OCI-LY3 (cell line): ENCODE measurements around the gene EHD3.

Experiments used
- H2AFZ ChIP-seq: fragments of 200-600, 300-600 bp; shearing (Covaris generic); 2 replicates; pipeline ENCODE4 v1.6.0; 2014; ENCODE audit warnings: antibody characterized with exemption, low read depth, low read length
- H3K27ac ChIP-seq: fragments of 200-600, 300-600 bp; sonication (generic); 2 replicates; pipeline ENCODE4 v1.5.1; 2014; ENCODE audit warnings: mild to moderate bottlenecking, low read length, moderate library complexity, mixed read lengths
- H3K27me3 ChIP-seq: fragments of 200-600, 300-600 bp; sonication (generic); 2 replicates; pipeline ENCODE4 v1.6.1; 2014; ENCODE audit warnings: low read depth, low read length, mixed read lengths
- H3K36me3 ChIP-seq: fragments of 200-600, 300-600 bp; sonication (generic); replicated peaks from 2 replicates; pipeline ENCODE3; 2014; ENCODE audit warnings: low read depth, low read length, mixed read lengths
- H3K4me1 ChIP-seq: fragments of 300-600, 200-600 bp; sonication (generic); 2 replicates; pipeline ENCODE4 v1.6.1; 2014; ENCODE audit warnings: low read length, mixed read lengths
- H3K4me2 ChIP-seq: fragments of 200-600, 300-600 bp; sonication (generic); 2 replicates; pipeline ENCODE4 v1.6.1; 2014; ENCODE audit warnings: low read length, mixed read lengths
- H3K4me3 ChIP-seq: fragments of 300-600, 200-600 bp; sonication (generic); 2 replicates; pipeline ENCODE4 v1.5.1; 2014; ENCODE audit warnings: antibody characterized with exemption, mild to moderate bottlenecking, low read length, moderate library complexity
- H3K79me2 ChIP-seq: fragments of 300-600, 200-600 bp; shearing (Covaris generic); 2 replicates; pipeline ENCODE4 v1.6.1; 2014; ENCODE audit warnings: mild to moderate bottlenecking, low read length, mixed read lengths
- H3K9ac ChIP-seq: fragments of 300-600, 200-600 bp; shearing (Covaris generic); 2 replicates; pipeline ENCODE4 v1.6.0; 2014; ENCODE audit warnings: mild to moderate bottlenecking, low read length, moderate library complexity
- H3K9me3 ChIP-seq: fragments of 200-600, 300-600 bp; shearing (Covaris generic); 2 replicates; pipeline ENCODE4 v1.6.1; 2014; ENCODE audit warnings: low read length, mixed read lengths; ENCODE audit not compliant: insufficient read depth
- H4K20me1 ChIP-seq: fragments of 200-600, 300-600 bp; sonication (generic); 2 replicates; pipeline ENCODE4 v1.6.1; 2016; ENCODE audit warnings: low read length, mixed read lengths; ENCODE audit not compliant: insufficient read depth
- CTCF ChIP-seq: fragments of 200-600, 300-600 bp; sonication (generic); IDR thresholded peaks from 2 replicates; pipeline ENCODE4 v1.5.1; 2014; ENCODE audit warnings: antibody characterized with exemption, low read length, low read depth
- EZH2phosphoT487 ChIP-seq: fragments of 200-600 bp; shearing (Covaris generic); IDR thresholded peaks from 2 replicates; pipeline ENCODE4 v1.6.1; 2018; ENCODE audit warnings: antibody characterized with exemption, mixed run types, low read depth

Gene EHD3

GRCh38 chr2:31299547-31299946 lies 65.6 kb downstream of the EHD3 start:
- Histone ChIP-seq H3K4me2 (no peak overlapping the region), H3K4me1 (peaks cover 18% of the 10 kb centered on the region), H3K27ac (no peak overlapping the region), H3K79me2 (no peaks in the 10 kb centered on the region), H3K36me3 (no peaks in the 10 kb centered on the region), H3K4me3 (no peak overlapping the region), H3K9ac (no peak overlapping the region), H2AFZ (no peak overlapping the region), H3K27me3 (no peaks in the 10 kb centered on the region), H4K20me1 (no peaks in the 10 kb centered on the region), H3K9me3 (no peaks in the 10 kb centered on the region)
- TF ChIP-seq EZH2phosphoT487, result no peak

GRCh38 chr2:31300309-31300708 lies 66.4 kb downstream of the EHD3 start:
- Histone ChIP-seq H4K20me1 (no peaks in the 10 kb centered on the region), H3K9ac (no peak overlapping the region), H3K79me2 (no peaks in the 10 kb centered on the region), H3K36me3 (no peaks in the 10 kb centered on the region), H3K27ac (no peak overlapping the region), H3K4me1 (peaks cover 20% of the 10 kb centered on the region; the same call in 1 of the 2 replicates), H2AFZ (no peak overlapping the region), H3K4me3 (no peak overlapping the region), H3K27me3 (no peaks in the 10 kb centered on the region), H3K4me2 (no peak overlapping the region), H3K9me3 (no peaks in the 10 kb centered on the region)
- TF ChIP-seq EZH2phosphoT487 (no peak), CTCF (no peak)

GRCh38 chr2:31302940-31303563 lies 69.1 kb downstream of the EHD3 start:
- peaks cover 13% of the 10 kb centered on the region; the same call in 1 of the 2 replicates for H3K4me1 ChIP-seq
- no peak overlapping the region for H3K4me2 ChIP-seq
- H3K9ac ChIP-seq, result no peak overlapping the region
- no peaks in the 10 kb centered on the region for H3K36me3 ChIP-seq
- H3K9me3 ChIP-seq, result no peaks in the 10 kb centered on the region
- H3K79me2 ChIP-seq, result no peaks in the 10 kb centered on the region
- no peak overlapping the region for H2AFZ ChIP-seq
- H3K27ac ChIP-seq, result no peak overlapping the region
- TF ChIP-seq EZH2phosphoT487, result no peak
- TF ChIP-seq CTCF, result no peak
- H4K20me1 ChIP-seq, result no peaks in the 10 kb centered on the region
- no peaks in the 10 kb centered on the region for H3K27me3 ChIP-seq
- H3K4me3 ChIP-seq, result no peak overlapping the region

- Histone ChIP-seq H3K27ac (no peak overlapping the region), H3K9me3 (no peaks in the 10 kb centered on the region), H3K4me3 (no peak overlapping the region), H3K4me1 (peaks cover 7% of the 10 kb centered on the region; the same call in 1 of the 2 replicates), H3K36me3 (no peaks in the 10 kb centered on the region), H4K20me1 (no peaks in the 10 kb centered on the region), H2AFZ (no peak overlapping the region), H3K4me2 (no peak overlapping the region), H3K79me2 (no peaks in the 10 kb centered on the region), H3K9ac (no peak overlapping the region), H3K27me3 (no peaks in the 10 kb centered on the region)
- TF ChIP-seq EZH2phosphoT487, result no peak
Observed at GRCh38 chr2:31304816-31305215, 70.9 kb downstream of the EHD3 start.

- H2AFZ ChIP-seq, result no peak overlapping the region
- H3K27me3 ChIP-seq, result no peaks in the 10 kb centered on the region
- no peak for TF ChIP-seq CTCF
- no peak for TF ChIP-seq EZH2phosphoT487
- H4K20me1 ChIP-seq, result no peaks in the 10 kb centered on the region
- H3K4me1 ChIP-seq, result peaks cover 6% of the 10 kb centered on the region
- no peaks in the 10 kb centered on the region for H3K36me3 ChIP-seq
- H3K9ac ChIP-seq, result no peak overlapping the region
- H3K27ac ChIP-seq, result no peak overlapping the region
- H3K9me3 ChIP-seq, result no peaks in the 10 kb centered on the region
- no peak overlapping the region for H3K4me2 ChIP-seq
- no peak overlapping the region for H3K4me3 ChIP-seq
- no peaks in the 10 kb centered on the region for H3K79me2 ChIP-seq
Observed at GRCh38 chr2:31312898-31313297, 78.9 kb downstream of the EHD3 start.
